ENCODE data around the gene DHX16.

Gene DHX16

DNA sequence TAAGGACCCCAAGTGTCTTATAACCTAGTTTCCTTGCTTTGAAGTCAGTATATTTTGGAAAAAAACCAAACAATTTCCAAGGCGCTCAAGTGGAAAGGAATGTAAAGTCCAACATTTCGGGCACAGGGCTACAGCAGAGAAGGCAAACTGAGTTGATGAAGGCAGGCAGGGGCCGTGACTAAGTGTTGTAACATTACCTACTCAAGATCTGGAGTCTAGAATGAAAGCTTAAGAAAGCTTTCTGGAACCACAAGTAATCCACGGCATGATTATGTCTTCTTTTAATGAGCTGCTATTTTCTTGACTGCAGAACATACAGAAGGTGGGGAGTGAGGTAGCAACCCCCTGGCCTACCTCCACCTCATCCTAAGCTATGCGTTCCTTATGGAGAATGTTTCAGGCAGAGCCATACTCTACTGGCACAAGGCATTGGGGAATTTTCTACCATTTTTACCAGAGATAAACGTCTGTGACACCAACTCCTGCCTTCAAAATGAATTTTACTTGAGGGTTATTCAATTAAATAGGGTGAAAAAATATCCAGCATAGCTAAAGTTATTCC lies 60.0 kb downstream of the DHX16 start:
- DNase-seq (ENCODE audit: extremely low read depth, low read depth), result no peak
- TF ChIP-seq, protein P1, sequence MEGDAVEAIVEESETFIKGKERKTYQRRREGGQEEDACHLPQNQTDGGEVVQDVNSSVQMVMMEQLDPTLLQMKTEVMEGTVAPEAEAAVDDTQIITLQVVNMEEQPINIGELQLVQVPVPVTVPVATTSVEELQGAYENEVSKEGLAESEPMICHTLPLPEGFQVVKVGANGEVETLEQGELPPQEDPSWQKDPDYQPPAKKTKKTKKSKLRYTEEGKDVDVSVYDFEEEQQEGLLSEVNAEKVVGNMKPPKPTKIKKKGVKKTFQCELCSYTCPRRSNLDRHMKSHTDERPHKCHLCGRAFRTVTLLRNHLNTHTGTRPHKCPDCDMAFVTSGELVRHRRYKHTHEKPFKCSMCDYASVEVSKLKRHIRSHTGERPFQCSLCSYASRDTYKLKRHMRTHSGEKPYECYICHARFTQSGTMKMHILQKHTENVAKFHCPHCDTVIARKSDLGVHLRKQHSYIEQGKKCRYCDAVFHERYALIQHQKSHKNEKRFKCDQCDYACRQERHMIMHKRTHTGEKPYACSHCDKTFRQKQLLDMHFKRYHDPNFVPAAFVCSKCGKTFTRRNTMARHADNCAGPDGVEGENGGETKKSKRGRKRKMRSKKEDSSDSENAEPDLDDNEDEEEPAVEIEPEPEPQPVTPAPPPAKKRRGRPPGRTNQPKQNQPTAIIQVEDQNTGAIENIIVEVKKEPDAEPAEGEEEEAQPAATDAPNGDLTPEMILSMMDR (IDR thresholded peaks at IDR 0.05; ENCODE audit: low read depth, low read length), result no peak

DNA sequence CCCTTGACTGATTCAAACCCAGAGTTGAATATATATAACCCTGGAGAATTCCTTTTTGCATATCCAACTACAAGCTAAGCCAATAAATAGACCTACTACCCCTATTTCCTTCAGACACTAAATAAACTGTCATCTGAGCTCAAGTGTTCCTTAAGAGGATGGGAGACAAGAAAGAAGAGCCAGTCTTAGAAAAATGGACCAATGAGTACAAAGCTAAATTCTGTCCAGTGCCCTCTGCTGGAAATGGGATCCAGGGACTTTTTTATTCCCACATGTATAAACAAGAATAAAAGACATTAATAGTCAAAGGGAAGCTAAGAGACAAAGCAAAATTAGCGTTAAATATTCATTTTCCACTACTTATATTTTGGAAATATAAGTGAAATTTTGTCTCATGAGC lies 60.6 kb downstream of the DHX16 start:
- TF ChIP-seq, protein P1 (IDR thresholded peaks at IDR 0.05; ENCODE audit: low read depth, low read length), result peak; percentile 43
- no peak for DNase-seq (ENCODE audit: extremely low read depth, low read depth)

DNA sequence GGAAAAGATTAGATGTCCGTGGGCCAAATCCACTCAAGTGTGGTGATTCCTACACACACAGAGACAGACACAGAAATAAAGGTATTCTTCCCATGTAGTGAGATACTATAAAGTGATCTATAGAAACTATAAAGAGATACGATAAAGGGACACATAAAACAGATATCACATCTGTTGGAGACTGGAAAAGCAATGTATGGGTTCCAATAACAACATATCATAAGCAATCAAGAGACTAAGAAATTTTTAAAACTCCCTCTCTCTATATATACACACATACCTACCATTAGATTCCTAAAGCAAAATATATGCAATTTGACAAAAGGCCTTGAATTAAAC lies 61.0 kb downstream of the DHX16 start:
- TF ChIP-seq, protein P1 (IDR thresholded peaks at IDR 0.05; ENCODE audit: low read depth, low read length), result no peak
- DNase-seq (ENCODE audit: extremely low read depth, low read depth), result no peak

DNA sequence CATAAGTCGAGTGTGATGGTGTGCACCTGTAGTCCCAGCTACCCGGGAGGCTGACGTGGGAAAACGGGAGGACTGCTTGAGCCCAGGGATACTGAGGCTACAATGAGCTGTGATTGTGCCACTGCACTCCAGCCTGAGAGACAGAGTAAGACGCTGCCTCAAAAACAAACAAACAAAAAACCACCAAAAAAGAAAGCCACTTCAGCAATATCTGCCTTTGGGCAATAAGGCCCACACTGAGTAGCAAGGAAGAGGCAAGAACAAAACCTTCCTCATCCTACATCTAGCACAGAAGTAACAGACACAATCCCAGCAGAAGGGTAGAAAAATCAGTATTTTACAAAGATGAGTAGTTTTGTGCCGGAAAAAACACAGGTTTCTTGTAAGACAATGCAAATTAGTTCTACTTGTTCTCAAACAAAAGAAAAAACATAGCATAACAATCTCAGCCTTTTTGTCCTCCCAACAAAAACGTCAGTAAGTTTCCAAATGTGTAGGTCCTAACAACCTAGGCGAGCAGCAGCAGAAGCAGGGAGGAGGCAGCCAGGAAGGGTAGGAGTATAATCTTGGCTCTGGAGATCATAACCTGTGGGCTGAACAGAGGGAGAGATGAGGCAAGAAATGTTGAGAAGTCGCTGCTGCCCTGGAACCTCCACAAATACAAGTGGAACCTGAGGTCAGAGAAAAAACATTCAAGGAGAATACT lies 61.5 kb downstream of the DHX16 start:
- TF ChIP-seq, protein P1 (IDR thresholded peaks at IDR 0.05; ENCODE audit: low read depth, low read length), result no peak
- no peak for DNase-seq (ENCODE audit: extremely low read depth, low read depth)

DNA sequence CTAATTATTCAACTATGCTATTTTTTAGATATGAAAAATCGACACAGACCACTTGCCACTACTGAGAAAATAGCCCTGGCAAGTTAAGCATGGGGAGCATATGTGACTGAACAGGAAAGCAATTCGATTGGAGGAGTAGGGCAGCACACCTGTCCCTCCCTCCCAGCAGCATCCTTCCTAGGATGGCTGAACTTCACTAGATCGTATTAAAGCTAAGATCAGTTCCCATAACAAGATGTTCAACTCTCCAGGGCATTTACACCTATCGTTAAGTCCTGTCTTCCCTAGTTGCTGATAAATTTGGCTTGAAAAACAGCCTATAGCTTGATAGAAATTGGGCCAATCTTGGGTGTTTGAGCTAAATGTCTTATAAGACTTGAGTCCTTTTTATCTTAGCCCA lies 62.7 kb downstream of the DHX16 start:
- TF ChIP-seq, protein P1 (IDR thresholded peaks at IDR 0.05; ENCODE audit: low read depth, low read length), result no peak
- DNase-seq (ENCODE audit: extremely low read depth, low read depth), result no peak

DNA sequence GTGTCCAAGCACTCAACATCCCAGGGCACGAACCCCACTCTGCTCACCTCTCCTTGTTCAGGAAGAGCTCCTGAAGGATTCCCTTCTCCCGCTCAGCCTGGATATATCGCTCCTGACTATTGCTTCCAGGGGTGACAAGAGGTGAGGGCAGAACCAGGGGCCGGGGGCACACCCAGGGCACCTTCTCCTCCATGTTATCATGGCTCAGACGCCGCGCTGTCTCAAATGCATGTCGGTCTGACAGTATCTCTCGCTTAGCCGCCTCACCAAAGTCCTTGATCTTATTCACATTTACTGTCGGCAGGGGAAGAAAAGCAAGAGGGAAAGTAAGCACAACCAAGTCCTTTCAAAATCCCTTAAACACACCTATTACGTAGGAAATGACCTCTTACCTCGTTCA lies 68.8 kb downstream of the DHX16 start:
- no peak for DNase-seq (ENCODE audit: extremely low read depth, low read depth)
- TF ChIP-seq, protein P1 (IDR thresholded peaks at IDR 0.05; ENCODE audit: low read depth, low read length), result no peak

Measured in AG09319 (cell line).